T-helper 17 cell (primary cell): ENCODE results near the gene CCDC186. TPM values are rescaled to one million over a fixed set of nuclear protein-coding genes. Genes with fewer than 3 reads are reported as not detected.
"Not testable (repeated sequence)": the region's sequence is repeated elsewhere in the genome, so short reads cannot be mapped to it uniquely, and the experiment has no call there.

Experiments used
- ATAC-seq: fragments of 150-1000 bp; cut with Tn5 transposase; 2 replicates; pipeline ENCODE4 v1.10.0; 2021; ENCODE audit warnings: mild to moderate bottlenecking, moderate library complexity
- DNase-seq, 3 donors: peaks; one replicate each; pipeline versions ENCODE4 v3.0.0 to v3.0.0-alpha.2; 2020 to 2021
- H3K9me3 ChIP-seq: one replicate; pipeline ENCODE4 v1.7.0; 2013; ENCODE audit warnings: low read length, mild to moderate bottlenecking; ENCODE audit not compliant: control insufficient read depth, poor library complexity, severe bottlenecking
- H3K27ac Mint-ChIP-seq: one replicate; pipeline ENCODE4 v1.8.0; 2022; ENCODE audit warnings: mild to moderate bottlenecking, moderate library complexity, mixed read lengths
- H3K27me3 Mint-ChIP-seq: one replicate; pipeline ENCODE4 v1.8.0; 2022; ENCODE audit warnings: mixed read lengths
- H3K36me3 Mint-ChIP-seq: one replicate; pipeline ENCODE4 v1.8.0; 2022; ENCODE audit warnings: low read depth, mixed read lengths
- H3K4me1 Mint-ChIP-seq: one replicate; pipeline ENCODE4 v1.8.0; 2022; ENCODE audit warnings: mild to moderate bottlenecking, mixed read lengths
- H3K4me3 Mint-ChIP-seq: one replicate; pipeline ENCODE4 v1.8.0; 2022; ENCODE audit warnings: mild to moderate bottlenecking, moderate library complexity, mixed read lengths
- total RNA-seq, 4 donors: library from RNA in 2 of 4; stranded (reverse) in 2 of 4; gene quantifications; one replicate each; pipeline ENCODE4 v1.2.3 and lab custom pipeline; 2022 to 2026

CCDC186 gene
- total RNA-seq, 2 donors from 2014 or later = 44.8 to 47.6 TPM

DNA sequence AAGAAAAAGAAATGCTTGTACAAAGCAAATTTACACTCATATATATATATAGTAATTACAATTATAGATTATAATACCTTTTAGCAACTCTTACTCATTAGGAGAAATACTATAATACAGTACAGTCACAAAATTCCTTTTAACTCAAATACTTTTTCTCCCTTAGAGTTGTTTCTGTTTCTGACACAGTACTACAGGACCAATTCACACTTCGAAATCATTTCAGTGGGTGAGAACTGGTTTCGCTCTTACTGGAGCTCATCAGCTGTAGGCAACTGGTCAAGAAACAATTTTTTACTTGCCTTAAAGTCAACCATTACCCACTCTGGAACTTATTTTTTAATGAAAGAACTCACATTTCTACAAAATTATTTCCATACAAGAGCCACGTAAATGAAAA lies 6.0 kb downstream of the CCDC186 start:
- Mint-ChIP-seq H3K27ac (no peak overlapping the region), H3K36me3 (peaks cover 10% of the 10 kb centered on the region), H3K4me1 (peaks cover 44% of the 10 kb centered on the region), H3K4me3 (no peak overlapping the region), H3K27me3 (no peaks in the 10 kb centered on the region)
- no peaks in the 10 kb centered on the region for H3K9me3 ChIP-seq
- ATAC-seq (no peak), DNase-seq (no peak)

DNA sequence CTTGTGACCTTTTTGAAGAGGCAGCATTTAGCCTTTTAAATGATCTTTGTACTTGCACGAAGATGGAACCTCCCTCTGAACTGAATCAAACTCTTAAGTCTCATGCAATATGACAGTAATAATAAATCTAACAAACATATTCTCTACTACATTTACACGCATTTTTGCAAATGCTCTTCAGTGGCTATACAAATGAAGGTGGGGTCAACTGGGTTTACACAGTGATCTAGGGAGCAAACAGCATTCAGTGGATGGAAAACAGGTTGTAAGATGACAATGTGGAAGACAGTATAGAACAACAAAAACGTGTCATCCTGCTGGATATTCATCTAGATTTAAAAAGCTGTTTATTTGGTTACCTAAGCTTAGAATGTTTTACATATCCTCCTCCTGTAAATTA lies 7.5 kb downstream of the CCDC186 start:
- Mint-ChIP-seq H3K4me1 (peaks cover 36% of the 10 kb centered on the region), H3K4me3 (no peak overlapping the region), H3K36me3 (peaks cover 10% of the 10 kb centered on the region), H3K27ac (no peak overlapping the region), H3K27me3 (no peaks in the 10 kb centered on the region)
- no peaks in the 10 kb centered on the region for H3K9me3 ChIP-seq
- ATAC-seq = no peak
- DNase-seq = no peak

DNA sequence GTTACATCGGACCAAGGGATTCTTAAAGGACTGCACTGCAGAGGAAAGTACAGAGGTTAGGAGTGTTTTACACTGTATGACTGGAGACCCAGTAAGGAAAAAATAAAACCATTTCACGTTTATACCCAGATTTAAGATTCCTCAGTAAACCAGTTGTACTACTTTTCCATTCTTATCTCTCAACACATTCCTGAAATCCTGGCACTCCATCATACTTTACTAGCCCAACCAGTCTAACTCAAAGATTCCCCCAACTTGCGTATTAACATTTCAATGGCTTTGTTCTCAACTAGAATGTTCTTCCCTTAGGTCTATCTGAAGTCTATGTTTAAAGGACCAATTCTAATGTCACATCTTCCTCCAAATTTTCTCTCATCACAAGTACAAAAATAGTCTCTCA lies 8.0 kb downstream of the CCDC186 start:
- DNase-seq (no peak), ATAC-seq (no peak)
- no peak overlapping the region for H3K4me3 Mint-ChIP-seq
- H3K4me1 Mint-ChIP-seq = peaks cover 36% of the 10 kb centered on the region
- no peak overlapping the region for H3K27ac Mint-ChIP-seq
- H3K27me3 Mint-ChIP-seq = no peaks in the 10 kb centered on the region
- no peaks in the 10 kb centered on the region for H3K9me3 ChIP-seq
- peaks cover 10% of the 10 kb centered on the region for H3K36me3 Mint-ChIP-seq

DNA sequence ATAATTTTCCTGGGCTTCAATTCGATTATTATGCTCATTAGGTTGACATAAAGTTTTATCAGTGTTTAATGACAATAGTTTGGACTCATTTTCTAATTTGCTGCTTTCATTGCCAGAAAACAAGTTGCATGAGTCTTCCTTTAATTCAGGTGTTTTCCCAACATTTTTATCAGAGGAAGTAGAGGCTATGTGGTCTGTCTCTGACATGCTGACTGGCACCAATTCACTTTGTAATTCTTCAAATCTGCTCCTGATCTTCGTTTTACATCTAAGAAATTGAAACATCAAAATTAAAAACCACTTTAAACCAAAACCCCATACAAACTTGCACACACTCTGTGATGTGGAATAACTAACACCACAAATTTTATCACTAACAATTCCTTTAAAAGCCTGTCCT lies 10.9 kb downstream of the CCDC186 start:
- Mint-ChIP-seq H3K27ac (peak overlapping the region; percentile 67), H3K27me3 (no peaks in the 10 kb centered on the region), H3K4me1 (peaks cover 31% of the 10 kb centered on the region), H3K36me3 (peaks cover 10% of the 10 kb centered on the region), H3K4me3 (no peak overlapping the region)
- DNase-seq = no peak
- H3K9me3 ChIP-seq = no peaks in the 10 kb centered on the region
- ATAC-seq = peak; percentile 47

DNA sequence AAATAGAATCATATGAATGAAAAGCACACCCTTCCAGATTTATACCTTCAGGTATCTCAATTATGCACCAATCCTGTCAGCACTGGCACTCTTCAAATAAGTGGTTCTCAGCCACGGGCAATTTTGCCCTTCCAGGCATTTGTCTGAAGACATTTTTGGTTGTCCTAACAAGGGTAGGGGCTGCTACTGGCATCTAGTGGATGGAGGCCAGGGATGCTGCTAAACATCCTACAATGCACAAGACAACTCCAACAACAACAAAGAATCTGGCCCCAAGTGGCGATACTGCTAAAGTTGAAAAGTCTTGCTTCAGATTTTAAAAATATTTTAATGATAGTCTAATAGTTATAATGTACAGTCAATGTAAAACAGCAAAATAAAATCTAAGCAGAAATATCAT lies 16.1 kb downstream of the CCDC186 start:
- no peaks in the 10 kb centered on the region for H3K36me3 Mint-ChIP-seq
- peaks cover 13% of the 10 kb centered on the region for H3K4me1 Mint-ChIP-seq
- ATAC-seq (no peak), DNase-seq (no peak)
- H3K9me3 ChIP-seq = no peaks in the 10 kb centered on the region
- no peaks in the 10 kb centered on the region for H3K27me3 Mint-ChIP-seq
- no peak overlapping the region for H3K27ac Mint-ChIP-seq
- no peak overlapping the region for H3K4me3 Mint-ChIP-seq

DNA sequence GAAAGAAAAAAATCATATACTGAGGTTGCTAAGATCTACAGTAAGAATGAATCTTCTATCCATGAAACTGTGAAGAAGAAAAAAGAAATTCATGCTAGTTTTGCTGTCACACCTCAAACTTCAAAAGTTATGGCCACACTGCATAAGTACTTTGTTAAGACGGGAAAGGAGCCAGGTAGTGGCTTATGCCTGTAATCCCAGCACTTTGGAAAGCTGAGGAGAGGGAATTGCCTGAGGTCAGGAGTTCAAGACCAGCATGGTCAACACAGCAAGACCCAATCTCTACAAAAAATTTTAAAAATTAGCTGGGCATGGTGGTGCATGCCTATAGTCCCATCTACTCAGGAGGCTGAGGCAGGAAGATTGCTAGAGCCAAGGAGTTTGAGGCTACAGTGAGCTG lies 22.1 kb downstream of the CCDC186 start:
- Mint-ChIP-seq H3K27ac (no peak overlapping the region), H3K4me1 (peaks cover 13% of the 10 kb centered on the region), H3K27me3 (no peaks in the 10 kb centered on the region), H3K36me3 (peaks cover 18% of the 10 kb centered on the region), H3K4me3 (no peak overlapping the region)
- DNase-seq = no peak
- no peaks in the 10 kb centered on the region for H3K9me3 ChIP-seq
- no peak for ATAC-seq

DNA sequence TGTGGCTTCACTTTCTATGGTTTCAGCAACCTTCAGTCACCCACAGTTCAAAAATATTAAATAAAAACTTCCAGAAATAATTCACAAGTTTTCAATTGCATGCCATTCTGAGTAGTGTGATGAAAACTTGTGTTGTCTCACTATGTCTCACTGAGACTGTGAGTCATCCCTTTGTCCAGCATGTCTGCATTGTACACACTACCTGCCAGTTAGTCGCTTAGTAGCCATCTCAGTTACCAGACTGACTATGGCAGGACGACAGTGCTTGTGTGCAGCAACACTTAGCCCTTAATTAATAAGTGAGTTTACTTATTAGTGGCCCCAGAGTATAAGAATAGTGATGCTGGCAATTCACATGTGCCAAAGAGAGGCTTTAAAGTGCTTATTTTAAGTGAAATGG lies 22.5 kb downstream of the CCDC186 start:
- ATAC-seq (no peak), DNase-seq (no peak)
- no peaks in the 10 kb centered on the region for H3K9me3 ChIP-seq
- Mint-ChIP-seq H3K4me1 (peaks cover 13% of the 10 kb centered on the region), H3K4me3 (no peak overlapping the region), H3K27ac (no peak overlapping the region), H3K36me3 (peaks cover 18% of the 10 kb centered on the region), H3K27me3 (no peaks in the 10 kb centered on the region)

DNA sequence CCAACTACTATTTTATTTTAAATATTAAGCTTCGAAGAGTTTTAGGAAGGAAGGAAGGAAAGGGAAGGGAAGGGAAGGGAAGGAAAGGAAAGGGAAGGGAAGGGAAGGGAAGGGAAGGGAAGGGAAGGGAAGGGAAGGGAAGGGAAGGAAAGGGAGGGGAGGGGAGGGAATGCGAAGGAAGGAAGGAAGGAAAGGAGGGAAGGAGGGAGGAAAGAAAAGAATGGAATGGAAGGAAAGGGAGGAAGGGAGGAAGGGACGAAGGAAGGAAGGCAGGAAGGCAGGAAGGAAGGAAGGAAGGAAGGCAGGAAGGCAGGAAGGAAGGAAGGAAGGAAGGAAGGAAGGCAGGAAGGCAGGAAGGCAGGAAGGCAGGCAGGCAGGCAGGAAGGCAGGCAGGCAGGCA lies 24.5 kb downstream of the CCDC186 start:
- H3K4me3 Mint-ChIP-seq, H3K9me3 ChIP-seq, H3K27me3 Mint-ChIP-seq, H3K27ac Mint-ChIP-seq, ATAC-seq, DNase-seq: not testable (repeated sequence)
- H3K36me3 Mint-ChIP-seq = peaks cover 21% of the 10 kb centered on the region
- peaks cover 14% of the 10 kb centered on the region for H3K4me1 Mint-ChIP-seq

DNA sequence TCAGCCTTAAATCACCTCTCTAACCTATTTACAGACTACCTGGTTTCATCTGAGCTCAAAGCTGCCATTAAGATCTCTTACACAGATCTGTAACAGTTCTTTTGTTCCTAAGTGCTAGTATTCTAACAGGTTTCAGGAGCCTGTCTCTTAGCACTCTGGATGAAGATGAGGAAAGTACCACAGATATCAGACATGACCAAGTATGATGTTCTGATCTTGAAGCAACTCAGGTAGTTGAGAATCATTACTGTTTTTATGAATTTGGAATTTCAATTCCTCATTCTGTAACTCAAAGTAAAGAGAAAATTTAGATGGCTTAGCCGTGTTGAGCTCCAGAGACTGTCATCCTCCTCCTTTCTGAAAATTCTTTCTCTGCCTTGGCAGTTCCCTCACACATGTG lies 30.8 kb downstream of the CCDC186 start:
- DNase-seq (no peak), ATAC-seq (no peak)
- Mint-ChIP-seq H3K27me3 (no peaks in the 10 kb centered on the region), H3K4me1 (peaks cover 9% of the 10 kb centered on the region), H3K27ac (no peak overlapping the region), H3K36me3 (peaks cover 19% of the 10 kb centered on the region), H3K4me3 (no peak overlapping the region)
- H3K9me3 ChIP-seq = no peaks in the 10 kb centered on the region

DNA sequence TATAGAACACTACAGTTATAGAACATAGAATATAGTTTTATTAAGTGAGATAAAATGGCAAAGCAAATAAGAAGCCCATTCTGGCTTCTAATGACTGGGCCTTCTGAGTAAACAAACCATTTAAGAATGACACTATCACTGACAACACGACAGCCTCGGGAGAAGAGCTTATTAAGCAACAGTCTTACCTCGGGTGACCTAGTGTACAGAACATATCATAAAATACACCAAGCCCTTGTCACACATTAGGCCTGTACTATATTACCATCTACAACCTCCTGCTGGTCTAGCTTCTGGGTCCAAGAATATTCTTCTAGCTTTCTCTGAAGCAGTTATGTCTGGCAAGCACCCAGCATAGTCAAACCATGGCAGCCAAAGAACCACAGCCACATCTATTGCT lies 32.0 kb downstream of the CCDC186 start:
- H3K4me3 Mint-ChIP-seq = no peak overlapping the region
- DNase-seq = no peak
- H3K4me1 Mint-ChIP-seq = peaks cover 9% of the 10 kb centered on the region
- no peak for ATAC-seq
- H3K27me3 Mint-ChIP-seq = no peaks in the 10 kb centered on the region
- no peaks in the 10 kb centered on the region for H3K9me3 ChIP-seq
- H3K27ac Mint-ChIP-seq = no peak overlapping the region
- peaks cover 13% of the 10 kb centered on the region for H3K36me3 Mint-ChIP-seq

DNA sequence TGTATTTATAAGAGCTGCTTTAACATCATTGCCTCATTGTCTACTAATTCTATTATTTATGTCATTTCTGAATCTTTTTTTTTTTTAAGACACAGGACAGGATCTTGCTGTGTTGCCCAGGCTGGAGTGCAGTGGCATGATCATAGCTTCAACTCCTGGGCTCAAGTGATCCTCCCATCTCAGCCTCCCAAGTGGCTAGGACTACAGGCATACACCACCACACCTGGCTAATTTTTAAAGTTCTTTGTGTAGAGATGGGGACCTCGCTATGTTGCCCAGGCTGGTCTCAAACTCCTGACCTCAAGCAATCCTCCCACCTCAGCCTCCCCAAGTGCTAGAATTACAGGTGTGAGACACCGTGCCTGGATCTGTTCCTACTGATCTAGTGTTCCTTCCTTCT lies 33.2 kb downstream of the CCDC186 start:
- not testable (repeated sequence) for DNase-seq, H3K27ac Mint-ChIP-seq, H3K27me3 Mint-ChIP-seq, H3K9me3 ChIP-seq, H3K4me3 Mint-ChIP-seq, ATAC-seq, H3K4me1 Mint-ChIP-seq
- H3K36me3 Mint-ChIP-seq = peaks cover 11% of the 10 kb centered on the region

DNA sequence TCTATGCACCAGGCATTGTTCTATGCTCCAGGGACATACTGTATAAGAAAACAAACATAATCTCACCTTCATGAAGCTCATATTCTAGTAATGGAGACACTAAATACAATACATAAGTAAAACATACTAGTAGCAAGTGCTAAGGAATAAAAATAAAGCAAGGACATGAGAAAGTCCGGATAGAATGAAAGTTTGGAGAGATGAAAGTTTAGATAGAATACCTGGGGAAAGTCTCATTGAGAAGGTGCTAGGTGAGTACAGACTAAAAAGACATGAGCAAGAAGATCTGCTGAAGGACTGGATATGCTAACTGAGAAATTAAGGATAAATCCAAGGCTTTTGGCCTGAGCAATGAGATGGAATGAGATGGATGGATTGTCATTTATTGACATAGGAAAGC lies 34.0 kb downstream of the CCDC186 start:
- ATAC-seq = no peak
- peaks cover 10% of the 10 kb centered on the region for H3K36me3 Mint-ChIP-seq

DNA sequence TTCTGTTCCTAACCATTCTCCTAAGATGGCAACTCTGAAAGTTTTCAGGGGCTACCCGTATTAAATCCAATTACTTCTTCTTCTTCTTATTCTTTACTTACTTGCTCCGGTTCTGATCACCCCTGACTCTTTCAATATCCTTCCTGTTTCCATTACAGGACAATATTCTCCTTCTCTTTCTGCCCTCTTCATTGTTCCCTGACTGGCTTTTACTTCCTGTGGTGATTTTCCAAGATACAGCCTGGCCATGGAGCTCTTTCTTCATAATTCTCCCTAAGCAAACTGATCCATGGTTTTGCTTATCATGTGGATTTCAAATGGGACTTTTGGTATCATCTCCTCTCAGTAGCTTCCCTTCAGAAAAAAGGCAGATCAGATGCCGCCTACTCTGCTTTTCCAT lies 35.4 kb downstream of the CCDC186 start:
- Mint-ChIP-seq H3K27me3 (no peaks in the 10 kb centered on the region), H3K4me1 (peaks cover 9% of the 10 kb centered on the region), H3K4me3 (no peak overlapping the region), H3K27ac (peak overlapping the region; percentile 14), H3K36me3 (peaks cover 15% of the 10 kb centered on the region)
- DNase-seq (no peak), ATAC-seq (no peak)
- no peaks in the 10 kb centered on the region for H3K9me3 ChIP-seq

More for the DNA sequence above, 34.0 kb downstream of the CCDC186 start:
- H3K9me3 ChIP-seq = no peaks in the 10 kb centered on the region
- no peaks in the 10 kb centered on the region for H3K27me3 Mint-ChIP-seq
- H3K4me1 Mint-ChIP-seq = peaks cover 7% of the 10 kb centered on the region
- no peak overlapping the region for H3K27ac Mint-ChIP-seq
- H3K4me3 Mint-ChIP-seq = no peak overlapping the region
- no peak for DNase-seq

DNA sequence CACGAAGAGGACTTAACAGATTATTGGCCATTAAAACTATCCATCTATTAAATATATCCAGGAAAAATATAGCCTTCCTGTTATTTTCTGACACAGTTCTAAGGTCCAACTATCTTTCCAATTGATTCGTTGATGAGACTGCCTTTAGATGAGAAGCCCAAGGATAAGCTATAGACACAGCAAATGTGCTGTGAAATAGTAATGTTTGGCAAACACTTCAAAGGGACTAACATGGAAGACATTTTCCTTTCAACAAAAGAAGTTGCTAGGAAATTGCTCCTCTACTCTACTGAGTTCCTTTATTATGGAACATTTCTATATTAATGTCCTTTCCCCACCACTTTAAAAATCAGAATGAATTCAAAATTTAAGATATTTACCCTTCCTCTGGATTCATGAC lies 38.5 kb downstream of the CCDC186 start:
- ATAC-seq (no peak), DNase-seq (no peak)
- peaks cover 18% of the 10 kb centered on the region for H3K36me3 Mint-ChIP-seq
- no peak overlapping the region for H3K4me3 Mint-ChIP-seq
- H3K27me3 Mint-ChIP-seq = no peaks in the 10 kb centered on the region
- H3K27ac Mint-ChIP-seq = no peak overlapping the region
- H3K4me1 Mint-ChIP-seq = peaks cover 16% of the 10 kb centered on the region
- H3K9me3 ChIP-seq = no peaks in the 10 kb centered on the region

DNA sequence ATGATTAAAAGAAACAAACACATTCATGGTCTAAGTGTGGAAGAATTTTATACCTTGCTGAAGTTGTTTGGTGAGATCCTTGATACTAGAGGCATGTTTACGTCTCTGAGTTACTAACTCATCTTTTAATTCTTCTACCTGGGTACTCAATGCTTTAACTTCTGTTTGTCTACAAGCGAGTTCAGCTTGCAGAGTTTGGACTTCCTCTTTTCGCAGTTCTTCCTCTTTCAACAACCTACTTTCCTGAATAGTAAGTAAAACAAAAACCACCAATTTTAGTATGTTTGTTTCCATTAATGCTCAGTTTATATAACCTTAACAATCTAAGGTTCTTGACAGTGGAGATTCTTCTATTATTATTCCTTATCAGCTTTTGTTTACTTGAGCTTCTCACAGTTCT lies 42.9 kb downstream of the CCDC186 start:
- DNase-seq (no peak), ATAC-seq (no peak)
- no peak overlapping the region for H3K27ac Mint-ChIP-seq
- H3K4me1 Mint-ChIP-seq = peaks cover 13% of the 10 kb centered on the region
- H3K9me3 ChIP-seq = no peaks in the 10 kb centered on the region
- H3K36me3 Mint-ChIP-seq = peaks cover 20% of the 10 kb centered on the region
- H3K4me3 Mint-ChIP-seq = no peak overlapping the region
- no peaks in the 10 kb centered on the region for H3K27me3 Mint-ChIP-seq
